Left renal pelvis (tissue), 4 donors: ENCODE measurements around the gene SMPDL3B. TPM values are rescaled to one million over a fixed set of nuclear protein-coding genes. Genes with fewer than 3 reads are reported as not detected.
"Not testable (repeated sequence)": the region's sequence is repeated elsewhere in the genome, so short reads cannot be mapped to it uniquely, and the experiment has no call there.

Experiments used
- DNase-seq, 4 donors: peaks; one replicate each; pipeline ENCODE4 v3.0.0-alpha.2; 2013; ENCODE audit warnings: low read depth in 4 of 4, low spot score in 3 of 4
- polyA plus RNA-seq, 4 donors: library from polyadenylated mRNA; unstranded; fragments of 120-200 nt; gene quantifications; one replicate each; pipeline ENCODE4 v1.2.1, GENCODE V29; 2013; ENCODE audit not compliant: insufficient read length in 4 of 4

Gene SMPDL3B
- polyA plus RNA-seq, 4 donors: 0.93 to 13.3 (median 11.0) TPM

- DNase-seq: no peak
These were observed 32.5 kb downstream of the SMPDL3B start for GRCh38 chr1:27967106-27967883.

DNA sequence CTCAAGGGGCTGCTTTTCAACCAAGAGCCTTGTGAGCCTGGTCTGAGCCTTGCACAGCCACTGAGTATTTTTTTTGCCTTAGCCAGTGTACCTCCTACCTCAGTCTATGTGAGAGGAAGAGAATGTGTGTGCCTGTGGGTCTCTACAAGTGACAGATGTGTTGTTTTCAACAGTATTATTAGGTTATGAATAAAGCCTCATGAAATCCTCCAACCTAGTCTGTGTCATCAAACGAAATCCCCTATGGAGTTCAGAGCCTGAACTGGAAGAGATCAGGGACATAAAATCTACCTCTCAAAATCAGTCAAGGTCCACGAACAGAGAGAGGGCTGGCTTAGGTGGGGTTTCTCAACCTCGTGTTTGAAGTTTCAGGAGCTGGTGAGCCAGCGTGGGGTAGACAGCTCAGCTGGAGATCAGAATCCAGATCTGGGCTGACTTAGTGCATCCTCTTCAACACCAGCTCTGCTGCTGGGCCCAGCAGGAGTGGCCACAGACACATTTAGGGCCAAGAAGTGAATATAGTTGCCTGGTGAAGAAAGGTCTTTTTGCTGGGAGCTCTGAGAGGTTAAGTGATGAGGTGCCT lies 33.2 kb downstream of the SMPDL3B start:
- no peak for DNase-seq

DNA sequence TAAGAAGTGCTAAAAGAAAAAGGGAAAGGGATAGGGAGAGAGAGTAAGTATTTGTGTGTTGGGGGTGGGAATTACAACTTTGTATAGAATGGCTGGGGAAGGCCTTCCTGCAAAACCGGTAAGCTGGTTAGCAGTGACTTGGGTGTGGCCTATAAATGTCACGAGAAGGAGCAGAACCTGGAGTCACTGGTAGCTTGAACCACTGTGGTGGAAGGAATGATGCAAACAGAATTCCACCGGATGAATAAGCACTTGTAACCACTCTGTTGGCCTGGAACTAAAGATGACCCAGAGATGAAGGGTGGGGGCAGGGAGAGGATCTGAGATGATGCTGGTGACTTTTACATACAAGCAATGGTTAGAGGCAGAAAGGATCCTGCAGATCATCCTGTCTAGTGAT lies 33.9 kb downstream of the SMPDL3B start:
- no peak for DNase-seq

DNA sequence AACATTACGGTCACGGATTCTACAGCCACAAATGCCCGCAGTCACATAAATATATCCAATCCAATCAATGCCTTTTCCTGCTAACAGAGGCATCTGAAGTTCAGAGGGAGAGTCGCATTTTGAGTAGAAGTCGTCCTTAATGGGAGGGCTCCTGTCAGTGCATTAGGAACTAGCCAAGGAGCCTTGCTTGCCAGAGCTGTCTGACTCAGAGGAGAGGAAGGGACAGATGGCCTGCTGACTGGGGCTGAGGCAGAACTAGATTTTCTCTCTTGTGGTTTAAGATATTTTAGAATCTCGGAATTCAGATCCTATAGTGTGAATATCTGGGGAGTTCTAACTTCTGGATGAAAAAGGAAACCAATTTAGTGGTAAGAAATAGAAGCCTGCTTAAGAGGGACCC lies 35.6 kb downstream of the SMPDL3B start:
- no peak for DNase-seq

DNA sequence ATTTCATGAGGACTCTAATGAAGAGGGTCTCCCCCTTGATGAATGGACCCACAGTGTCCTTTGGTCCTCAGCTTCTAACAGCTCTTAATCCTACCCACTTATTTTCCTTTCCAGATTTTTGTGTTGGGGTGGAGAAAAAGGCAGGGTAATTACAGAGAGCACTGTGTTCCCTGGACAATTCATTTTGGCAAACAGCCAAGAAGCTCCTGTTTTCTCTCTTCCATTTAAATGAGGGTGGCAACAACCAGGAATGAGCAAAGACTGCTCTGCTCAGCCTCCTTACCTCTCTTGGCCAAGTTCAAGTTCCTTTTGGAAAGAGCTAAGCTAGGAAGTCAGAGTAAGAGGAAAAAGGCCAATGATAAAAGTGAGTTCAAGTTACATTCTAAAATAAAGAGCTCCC lies 36.9 kb downstream of the SMPDL3B start:
- no peak for DNase-seq

GRCh38 chr1:27972141-27972540 lies 37.3 kb downstream of the SMPDL3B start:
- DNase-seq: no peak

GRCh38 chr1:27973771-27974416 lies 39.1 kb downstream of the SMPDL3B start:
- DNase-seq: no peak

GRCh38 chr1:27974417-27974781 lies 39.6 kb downstream of the SMPDL3B start:
- no peak for DNase-seq

GRCh38 chr1:27979151-27979858 lies 44.5 kb downstream of the SMPDL3B start:
- DNase-seq: peak in 1 of 4 donors; percentile 6

- DNase-seq: no peak
These were observed 45.0 kb downstream of the SMPDL3B start for GRCh38 chr1:27979859-27980201.

- DNase-seq: no peak
These were observed 45.5 kb downstream of the SMPDL3B start for GRCh38 chr1:27980216-27980845.

GRCh38 chr1:27981145-27981544 lies 46.3 kb downstream of the SMPDL3B start:
- DNase-seq: no peak

DNA sequence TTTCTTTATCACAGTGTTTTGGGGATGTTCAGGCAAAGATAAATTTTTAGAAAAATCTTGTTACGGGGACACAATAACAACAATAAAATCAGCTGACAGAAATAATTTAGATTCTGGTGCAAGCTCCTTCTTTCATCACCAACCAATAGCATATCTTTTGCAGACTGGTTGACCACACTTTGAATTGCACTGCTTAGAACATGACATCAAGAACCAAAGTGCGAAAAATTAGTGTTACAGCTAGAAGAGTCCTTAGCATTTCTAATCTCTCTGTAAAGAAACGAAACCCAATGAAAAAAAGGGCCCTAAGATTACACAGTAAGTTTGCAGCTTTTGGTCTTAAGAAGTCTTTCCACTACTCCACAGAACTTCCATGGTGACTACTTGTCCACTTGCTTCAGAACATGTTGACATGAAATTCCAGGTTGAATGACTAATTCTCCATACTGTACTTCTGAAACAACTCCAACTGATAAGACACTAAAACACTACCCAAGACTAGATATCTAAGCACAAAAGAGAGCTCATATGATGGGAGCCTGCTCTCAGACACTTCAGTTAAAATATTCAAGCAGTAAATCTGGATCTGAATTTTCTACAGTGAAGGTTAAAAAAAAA lies 56.2 kb downstream of the SMPDL3B start:
- DNase-seq: no peak

DNA sequence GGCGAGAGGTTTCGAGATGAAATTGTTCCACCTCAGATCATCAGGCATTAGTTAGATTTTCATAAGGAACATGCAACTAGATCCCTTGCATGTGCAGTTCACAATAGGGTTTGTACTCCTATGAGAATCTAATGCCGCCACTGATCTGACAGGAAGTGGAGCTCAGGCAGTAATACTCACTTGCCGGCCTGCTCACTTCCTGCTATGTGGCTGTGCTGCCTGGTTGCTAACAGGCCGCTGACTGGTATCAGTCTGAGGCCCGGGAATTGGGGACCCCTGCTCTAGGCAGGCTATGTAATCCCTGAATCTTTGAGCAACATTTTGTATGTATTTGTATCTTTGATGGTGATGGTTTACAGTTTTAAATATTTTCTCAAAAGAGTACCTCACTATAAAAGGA lies 57.5 kb downstream of the SMPDL3B start:
- DNase-seq: no peak

GRCh38 chr1:27993241-27993640 lies 58.4 kb downstream of the SMPDL3B start:
- DNase-seq: no peak

DNA sequence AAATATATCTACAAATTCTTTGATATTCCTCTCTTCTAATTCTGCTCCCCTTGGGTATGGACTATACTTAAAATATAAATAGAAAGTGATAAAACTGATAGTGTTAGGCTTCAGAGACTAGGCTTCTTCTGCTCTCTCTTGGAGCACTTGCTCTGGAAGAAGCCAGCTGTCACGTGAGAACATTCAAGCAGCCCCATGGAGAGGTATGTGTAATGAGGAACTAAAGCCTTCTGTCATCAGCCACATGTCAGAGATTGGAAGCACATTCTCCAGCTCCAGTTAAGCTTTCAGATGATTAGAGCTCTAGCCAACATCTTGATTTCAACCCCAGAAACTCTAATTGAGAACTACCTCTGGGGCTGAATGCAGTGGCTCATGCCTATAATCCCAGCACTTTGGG lies 59.3 kb downstream of the SMPDL3B start:
- DNase-seq: no peak

DNA sequence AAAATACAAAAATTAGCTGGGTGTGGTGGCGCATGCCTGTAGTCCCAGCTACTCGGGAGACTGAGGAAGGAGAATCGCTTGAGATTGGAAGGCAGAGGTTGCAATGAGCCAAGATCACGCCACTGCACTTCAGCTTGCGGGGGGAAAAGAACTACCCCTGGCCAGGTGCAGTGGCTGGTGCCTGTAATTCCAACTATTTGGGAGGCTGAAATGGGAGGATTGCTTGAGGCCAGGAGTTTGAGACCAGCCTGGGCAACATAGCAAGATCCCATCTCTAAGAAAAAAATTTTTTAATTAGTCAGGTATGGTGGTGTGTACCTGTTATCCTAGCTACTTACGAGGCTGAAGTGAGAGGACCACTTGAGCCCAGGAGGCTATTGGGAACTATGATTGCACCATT lies 59.7 kb downstream of the SMPDL3B start:
- DNase-seq: not testable (repeated sequence)

DNA sequence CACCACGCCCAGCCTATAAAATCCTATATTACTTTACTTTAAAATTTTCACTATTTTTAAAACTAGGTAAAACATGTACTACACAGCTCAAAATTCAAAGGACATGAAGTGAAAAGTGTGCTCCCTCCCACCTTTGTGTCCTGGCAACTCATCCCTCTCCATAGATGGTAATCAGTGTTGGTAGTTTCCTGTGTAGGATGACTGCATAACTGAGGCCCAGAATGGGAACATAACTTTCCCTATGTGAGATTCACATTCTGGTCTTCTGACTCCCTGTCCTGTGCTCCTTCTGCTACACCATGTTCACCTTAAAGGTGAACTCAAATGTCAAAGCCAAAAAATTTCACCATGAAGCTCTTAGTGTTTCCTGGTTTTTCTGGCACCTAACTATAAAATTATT lies 64.3 kb downstream of the SMPDL3B start:
- DNase-seq: no peak

DNA sequence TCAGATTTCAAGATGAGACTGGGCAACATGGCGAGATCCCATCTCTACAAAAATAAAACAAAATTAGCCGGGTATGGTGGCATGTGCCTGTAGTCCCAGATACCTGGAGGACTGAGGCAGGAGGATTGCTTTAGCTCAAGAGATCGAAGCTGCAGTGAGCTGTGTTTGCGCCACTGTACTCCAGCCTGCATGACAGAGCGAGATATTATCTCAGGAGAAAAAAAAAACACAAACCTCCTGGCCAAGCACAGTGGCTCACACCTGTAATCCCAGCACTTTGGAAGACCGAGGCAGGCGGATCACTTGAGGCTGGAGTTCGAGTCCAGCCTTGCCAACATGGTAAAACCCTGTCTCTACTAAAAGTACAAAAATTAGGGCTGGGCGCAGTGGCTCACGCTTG lies 67.8 kb downstream of the SMPDL3B start:
- no peak for DNase-seq

DNA sequence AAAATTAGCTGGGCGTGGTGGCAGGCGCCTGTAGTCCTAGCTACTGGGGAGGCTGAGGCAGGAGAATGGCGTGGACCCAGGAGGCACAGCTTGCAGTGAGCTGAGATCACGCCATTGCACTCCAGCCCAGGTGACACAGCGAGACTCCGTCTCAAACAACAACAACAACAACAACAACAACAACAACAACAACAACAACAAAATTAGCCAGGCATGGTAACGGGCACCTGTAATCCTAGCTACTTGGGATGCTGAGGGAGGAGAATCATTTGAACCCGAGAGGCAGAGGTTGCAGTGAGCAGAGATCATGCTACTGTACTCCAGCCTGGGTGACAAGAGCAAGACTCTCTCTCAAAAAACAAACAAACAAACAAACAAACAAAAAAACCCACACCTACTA lies 68.3 kb downstream of the SMPDL3B start:
- not testable (repeated sequence) for DNase-seq
